Activated CD8-positive, alpha-beta memory T cell treated with anti-CD3 and anti-CD28 coated beads, Interleukin-2, amount 50 U/mL, for 1 hour (primary cell): ENCODE measurements around the gene RC3H2.
"Not testable (repeated sequence)": the region's sequence is repeated elsewhere in the genome, so short reads cannot be mapped to it uniquely, and the experiment has no call there.

Source experiments
- DNase-seq: peaks from one replicate; pipeline ENCODE4 v3.0.0-alpha.2; 2020; ENCODE audit errors: extremely low read depth

Gene RC3H2

DNA sequence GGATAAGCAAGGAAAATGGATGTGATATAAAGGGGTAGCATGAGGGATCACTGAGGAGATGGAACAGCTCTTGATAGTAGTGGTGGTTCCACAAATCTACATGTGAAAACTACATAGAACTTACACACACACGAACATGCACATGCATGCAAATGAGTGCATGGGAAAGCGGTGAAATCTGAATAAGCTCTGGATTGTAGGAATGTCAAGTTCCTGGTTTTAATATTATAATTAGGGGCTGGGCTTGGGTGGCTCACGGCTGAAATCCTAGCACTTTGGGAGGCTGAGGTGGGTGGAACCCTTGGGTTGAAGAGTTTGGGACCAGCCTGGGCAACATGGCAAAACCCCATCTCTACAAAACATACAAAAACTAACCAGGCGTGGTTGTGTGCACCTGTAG, 63.7 kb downstream of the RC3H2 start:
- DNase-seq = no peak

DNA sequence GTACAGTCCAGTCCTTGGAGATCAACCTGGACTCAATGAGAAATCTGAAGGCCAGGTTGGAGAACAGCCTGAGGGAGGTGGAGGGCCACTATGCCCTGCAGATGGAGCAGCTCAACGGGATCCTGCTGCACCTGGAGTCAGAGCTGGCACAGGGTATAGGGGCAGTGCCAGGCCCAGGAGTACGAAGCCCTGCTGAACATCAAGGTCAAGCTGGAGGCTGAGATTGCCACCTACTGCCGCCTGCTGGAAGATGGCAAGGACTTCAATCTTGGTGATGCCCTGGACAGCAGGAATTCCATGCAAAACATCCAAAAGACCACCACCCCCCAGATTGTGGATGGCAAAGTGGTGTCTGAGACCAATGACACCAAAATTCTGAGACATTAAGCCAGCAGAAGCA, 66.7 kb downstream of the RC3H2 start:
- not testable (repeated sequence) for DNase-seq

DNA sequence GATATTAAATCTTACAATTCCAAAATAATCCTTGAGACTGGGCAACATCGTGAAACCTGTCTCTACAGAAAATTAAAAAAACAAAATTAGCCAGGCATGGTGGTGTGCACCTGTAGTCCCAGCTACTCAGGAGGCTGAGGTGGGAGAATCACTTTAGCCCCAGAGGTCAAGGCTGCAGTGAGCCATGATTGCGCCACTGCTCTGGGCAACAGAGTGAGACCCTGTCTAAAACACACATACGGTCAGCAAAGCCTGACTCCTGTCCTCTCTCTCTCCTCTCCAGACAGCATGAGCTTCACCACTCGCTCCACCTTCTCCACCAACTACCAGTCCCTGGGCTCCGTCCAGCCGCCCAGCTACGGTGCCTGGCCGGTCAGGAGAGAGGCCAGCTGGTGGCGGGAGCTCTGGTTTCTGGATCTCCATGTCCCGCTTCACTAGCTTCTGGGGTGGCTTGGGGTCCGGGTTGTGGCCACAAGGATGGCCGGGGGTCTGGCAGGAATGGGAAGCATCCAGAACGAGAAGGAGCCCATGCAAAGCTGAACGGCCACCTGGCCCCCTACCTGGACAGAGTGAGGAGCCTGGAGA, 67.8 kb downstream of the RC3H2 start:
- DNase-seq = no peak

DNA sequence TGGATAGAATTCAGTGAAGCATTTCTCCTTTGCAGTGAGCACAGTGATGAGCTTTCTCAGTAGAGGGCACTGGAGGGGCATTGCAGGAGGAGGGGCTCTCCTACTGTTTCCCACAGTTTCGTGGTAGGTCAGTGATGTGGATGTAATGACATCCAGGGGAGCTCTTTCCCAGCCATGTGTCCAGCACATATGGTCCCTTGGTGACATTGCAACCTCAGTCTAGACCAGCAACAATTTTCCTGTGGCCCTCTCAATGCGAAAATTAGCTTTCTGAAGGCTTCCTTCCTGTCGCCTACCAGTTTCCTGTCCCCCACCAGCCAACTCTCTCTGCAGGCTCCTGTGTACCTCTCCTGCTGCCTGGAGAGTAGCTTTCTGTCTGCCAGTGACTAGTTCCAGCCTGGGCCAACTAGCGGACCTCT, 69.8 kb downstream of the RC3H2 start:
- no peak for DNase-seq

DNA sequence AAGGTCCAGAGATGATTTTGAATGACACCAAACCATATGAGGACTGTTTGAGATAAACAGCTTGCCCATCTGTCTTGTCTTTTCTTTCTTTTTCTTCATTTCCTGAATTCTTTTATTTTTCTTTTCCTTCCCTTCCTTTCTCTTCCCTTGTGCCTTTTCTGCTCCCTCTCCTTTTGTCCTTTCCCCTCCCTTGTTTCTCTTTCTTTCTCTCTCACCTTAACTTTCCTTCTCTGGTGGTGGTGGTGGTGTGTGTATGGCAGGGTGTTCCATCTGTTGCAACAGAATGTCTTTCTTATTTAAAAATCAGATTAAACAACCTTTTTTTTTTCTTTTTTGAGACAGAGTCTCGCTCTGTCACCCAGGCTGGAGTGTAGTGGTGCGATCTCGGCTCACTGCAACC, 73.0 kb downstream of the RC3H2 start:
- DNase-seq = no peak

DNA sequence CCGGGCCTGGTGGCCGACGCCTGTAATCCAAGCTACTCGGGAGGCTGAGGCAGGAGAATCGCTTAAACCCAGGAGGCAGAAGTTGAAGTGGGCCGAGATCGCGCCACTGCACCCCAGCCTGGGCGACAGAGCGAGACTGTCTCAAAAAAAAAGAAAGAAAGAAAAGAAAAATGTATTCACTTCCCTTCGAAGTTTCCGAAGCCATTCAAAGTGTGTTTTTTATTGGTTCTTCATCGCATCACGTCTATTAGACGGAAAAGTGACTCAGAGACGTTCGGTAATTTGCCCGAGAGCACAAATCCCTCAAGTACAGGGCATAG, 76.2 kb downstream of the RC3H2 start:
- DNase-seq = not testable (repeated sequence)

DNA sequence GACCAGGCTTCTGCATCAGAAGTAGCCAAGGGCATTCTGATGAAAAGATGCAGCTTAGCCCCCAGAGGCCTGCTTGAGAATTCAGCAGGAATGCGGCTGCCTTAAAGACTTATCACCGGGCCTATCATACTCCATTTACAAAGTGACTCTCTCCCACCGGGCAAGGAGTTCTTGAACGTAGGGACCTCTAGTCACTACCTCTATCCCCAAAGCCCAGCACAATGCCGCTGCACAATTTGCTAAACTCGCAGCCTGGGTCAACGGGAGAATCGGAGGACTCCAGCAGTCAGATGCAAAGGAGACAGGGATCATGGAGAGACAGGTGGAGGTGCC, 77.4 kb downstream of the RC3H2 start:
- DNase-seq = no peak

DNA sequence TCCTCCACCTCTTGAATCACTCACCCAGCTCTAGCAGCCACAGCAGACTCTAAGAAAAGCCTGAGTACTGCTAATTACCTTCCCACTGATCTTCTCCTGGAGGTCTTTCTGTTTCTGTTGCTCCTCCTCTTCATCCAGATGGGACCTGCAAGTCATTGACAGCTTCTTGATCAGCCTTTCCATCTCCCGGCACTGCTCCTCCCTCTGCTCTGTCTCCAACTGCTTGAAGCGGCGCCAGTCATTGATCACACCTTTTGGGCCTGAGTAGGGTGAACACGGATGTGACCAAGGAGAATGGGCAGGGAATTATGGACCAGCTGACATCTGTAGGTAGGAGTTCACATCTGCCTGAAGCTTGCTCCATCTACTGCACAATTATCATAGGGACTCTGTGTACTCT, 82.2 kb downstream of the RC3H2 start:
- no peak for DNase-seq

DNA sequence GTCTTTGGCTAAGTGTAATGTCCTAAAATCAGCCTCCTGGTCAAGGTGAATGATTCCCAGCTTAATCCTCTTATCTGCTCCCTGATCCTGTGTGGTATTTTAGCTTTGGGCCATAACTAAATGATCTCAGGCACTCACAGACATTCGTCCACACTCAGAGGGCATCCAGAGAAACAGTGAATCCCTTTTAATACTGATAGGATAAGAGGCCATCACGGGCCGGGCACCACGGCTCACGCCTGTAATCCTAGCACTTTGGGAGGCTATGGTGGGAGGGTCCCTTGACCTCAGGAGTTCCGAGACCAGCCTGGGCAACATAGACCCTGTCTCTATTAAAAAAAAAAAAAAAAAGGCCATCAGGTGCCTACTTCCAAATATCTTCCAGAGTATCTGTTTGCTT, 83.1 kb downstream of the RC3H2 start:
- no peak for DNase-seq

DNA sequence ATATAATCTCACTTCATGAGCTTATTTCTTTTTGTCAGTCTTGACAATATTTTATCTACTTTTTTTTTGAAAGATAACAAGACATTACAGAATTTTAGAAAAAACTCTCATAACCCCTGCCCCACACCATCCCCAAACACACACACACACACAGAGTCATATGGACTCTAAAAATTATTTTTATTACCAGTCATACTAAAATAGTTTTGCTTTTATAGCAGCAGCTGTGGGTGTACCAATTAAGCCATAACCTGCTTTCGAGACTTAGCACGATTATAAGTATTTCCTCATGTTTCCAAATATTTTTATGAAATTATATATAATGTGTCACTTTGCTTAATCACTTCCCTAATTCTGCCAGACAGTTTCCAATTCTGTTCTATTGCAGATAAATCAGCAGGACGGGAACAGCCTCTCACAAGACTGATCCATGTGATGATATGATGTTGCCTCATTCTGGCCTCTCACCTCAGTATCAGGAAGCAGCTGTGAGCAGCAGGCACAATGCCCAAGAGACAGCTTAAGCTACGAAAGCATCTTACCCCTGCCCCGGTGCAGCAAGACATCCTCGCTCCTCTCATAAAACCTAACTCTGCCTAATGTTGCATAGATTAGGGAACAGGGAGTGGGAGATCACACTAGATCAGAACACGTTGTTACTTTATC, 83.7 kb downstream of the RC3H2 start:
- DNase-seq = no peak

DNA sequence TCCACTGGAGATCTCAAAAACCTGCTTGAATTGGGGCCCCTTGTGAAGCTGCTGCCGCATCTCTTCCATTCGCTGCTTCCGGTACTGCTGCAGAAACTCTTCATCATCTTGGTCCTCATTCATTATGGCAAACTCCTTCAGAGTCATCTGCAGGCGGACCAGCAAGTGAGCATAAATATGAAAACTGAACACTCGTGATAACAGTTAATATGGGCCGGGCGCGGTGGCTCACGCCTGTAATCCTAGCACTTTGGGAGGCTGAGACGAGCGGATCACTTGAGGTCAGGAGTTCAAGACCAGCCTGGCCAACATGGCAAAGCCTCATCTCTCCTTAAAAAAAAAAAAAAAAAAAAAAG, 84.7 kb downstream of the RC3H2 start:
- no peak for DNase-seq

DNA sequence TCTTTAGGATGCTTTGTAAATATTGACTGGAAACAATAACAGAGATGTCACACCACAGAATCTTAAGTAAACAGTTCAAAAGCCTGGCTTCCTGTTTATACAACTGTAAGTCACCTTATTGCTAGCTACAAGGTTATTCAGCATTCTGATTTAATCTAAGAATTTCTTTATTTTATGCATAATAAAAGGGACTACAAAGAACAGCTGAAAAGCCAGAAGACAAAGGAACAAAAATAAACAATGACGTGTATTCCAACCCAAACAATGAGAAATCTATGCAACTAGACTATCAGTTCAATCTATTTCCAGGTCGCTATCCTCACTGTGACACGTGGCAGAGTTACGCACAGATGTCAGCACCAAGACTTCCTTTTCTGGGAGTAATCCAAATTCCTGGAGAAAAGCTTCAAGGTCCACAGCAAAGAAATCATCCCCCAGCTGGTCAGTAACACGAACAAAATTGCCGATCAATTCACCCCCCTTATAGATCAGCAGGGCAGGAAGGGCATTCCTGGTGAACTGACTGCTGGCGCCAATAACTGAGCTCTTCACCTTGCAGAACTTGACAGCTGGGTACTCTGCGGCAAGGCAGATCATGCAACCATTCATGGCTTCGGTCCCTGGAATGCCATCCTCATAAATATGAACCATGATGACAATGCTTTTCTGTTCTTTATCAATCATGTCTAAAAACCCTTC, 85.2 kb downstream of the RC3H2 start:
- DNase-seq = no peak

DNA sequence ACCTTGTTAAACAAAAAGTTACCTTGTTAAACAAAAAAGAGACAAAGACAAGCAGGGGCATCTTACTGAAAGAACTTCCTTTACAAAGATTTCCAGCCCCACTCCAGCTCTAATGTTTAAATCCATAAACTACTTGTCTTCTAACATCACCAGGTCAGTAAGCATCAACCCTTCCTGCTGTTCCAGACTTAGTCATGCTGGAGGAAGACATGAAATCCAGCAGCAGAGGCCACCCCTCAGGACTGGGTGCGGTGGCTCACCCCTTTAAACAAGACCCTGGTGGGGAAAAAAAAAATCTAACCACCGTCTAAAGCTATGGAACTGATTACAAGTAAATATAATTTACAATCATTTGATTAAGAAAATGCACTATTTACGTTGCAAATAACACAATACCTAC, 85.8 kb downstream of the RC3H2 start:
- no peak for DNase-seq

DNA sequence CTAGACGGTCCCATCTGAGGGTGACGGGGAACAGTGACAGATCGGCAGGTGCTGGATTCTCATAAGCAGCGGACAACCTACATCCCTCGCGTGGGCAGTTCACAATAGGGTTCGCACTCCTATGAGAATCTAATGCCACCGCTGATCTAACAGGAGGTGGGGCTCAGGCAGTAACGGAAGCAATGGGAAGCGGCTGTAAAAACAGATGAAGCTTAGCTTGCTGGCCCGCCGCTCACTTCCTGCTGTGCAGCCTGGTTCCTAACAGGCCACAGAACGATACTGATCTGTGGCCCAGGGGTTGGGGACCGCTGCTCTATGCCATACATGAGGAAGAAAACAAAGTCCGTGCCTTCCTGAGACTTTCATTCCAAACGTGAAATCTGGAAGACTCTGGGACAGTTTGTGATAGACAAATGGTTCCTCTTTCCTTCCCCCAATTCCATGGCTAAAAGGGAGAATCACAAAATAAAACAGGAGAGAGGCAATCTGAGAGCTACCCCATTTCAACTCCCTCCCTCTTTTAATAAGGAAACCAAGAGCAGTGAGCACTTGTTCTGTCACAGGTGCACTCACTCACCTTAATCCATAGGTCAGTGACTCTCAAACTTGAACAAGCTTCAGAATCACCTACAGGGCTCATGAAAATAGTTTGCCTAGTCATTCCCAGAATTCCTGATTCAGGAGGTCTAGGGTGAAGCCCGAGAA, 88.8 kb downstream of the RC3H2 start:
- DNase-seq = no peak

DNA sequence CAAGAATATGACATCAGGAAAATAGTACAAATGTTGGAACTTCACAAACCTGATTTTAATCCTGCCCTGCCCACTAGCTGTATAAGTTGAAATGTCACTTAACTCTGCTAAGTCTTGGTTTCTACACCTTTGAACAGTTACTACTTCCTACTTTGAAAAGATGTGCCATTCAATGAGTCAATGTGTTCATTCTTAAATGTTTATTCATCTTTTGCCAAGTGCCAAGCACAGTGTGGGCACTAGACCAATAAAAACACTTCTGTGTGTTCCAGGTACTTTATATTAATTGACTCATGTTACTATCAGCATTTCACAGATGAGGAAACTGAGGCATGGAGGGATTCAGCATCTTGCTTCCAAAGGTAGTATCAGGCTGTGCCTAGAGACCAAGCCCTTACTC, 89.6 kb downstream of the RC3H2 start:
- no peak for DNase-seq

DNA sequence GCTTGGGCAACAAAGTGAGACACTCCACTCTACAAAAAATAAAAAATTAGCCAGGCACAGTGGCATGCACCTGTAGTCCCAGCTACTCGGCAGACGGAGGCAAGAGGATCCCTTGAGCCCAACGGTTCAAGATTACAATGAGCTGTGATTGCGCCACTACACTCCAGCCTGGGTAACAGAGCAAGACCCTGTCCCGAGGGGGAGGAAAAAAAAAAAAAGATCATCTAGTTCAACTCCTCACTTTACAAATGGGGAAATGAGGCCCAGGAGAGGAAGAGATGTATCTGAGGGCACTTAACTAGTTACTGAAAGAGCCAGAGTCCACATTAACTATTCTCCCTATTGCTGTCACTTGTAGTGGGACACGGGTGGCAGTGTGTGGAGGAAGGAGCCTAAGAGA, 90.6 kb downstream of the RC3H2 start:
- DNase-seq = no peak

DNA sequence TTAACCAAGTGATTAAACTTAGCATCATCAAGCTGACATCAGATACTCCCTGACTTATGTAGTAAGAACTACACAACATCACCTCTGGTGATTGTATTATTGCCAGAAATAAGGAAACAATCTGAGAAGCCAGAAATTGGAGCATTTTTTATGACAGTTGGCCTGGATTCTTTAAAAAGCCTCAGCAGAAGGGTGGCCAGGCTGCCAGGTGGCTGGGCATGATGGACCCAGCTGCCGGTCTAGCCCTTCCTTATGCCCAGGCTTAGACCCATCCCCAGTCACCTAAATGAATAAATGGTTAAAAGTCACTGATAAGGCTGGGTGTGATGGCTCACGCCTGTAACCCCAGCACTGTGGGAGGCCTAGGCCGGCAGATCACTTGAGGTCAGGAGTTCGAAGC, 92.4 kb downstream of the RC3H2 start:
- DNase-seq = no peak

DNA sequence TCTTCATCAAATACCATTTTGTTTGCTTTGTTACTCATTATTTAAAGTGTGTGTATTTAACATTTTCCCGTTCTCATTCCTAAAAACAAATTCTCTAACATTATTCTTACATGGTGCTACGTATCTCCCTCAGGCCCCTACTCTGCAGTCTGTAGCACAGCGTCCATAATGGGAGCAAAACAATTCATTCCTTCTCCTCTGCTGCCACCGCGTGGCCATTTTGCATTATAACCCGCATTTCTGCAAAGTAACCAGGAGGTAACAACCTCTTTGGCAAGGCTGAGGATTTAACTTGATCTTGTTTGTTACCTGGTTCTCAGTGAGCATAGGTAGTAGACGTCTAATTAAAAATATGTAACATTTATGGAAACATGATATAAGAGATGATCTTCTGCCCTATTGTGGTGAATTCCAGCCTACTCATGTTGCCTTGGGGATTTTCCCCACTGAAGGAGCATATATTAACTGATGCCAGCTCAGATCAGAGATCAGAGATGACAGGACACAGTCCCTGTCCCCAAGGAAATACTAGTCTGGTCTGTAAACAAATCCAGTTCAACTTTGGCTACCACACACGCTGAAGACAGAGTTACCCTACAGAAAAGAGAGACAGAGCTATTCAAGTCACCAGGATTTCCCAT, 94.7 kb downstream of the RC3H2 start:
- no peak for DNase-seq

DNA sequence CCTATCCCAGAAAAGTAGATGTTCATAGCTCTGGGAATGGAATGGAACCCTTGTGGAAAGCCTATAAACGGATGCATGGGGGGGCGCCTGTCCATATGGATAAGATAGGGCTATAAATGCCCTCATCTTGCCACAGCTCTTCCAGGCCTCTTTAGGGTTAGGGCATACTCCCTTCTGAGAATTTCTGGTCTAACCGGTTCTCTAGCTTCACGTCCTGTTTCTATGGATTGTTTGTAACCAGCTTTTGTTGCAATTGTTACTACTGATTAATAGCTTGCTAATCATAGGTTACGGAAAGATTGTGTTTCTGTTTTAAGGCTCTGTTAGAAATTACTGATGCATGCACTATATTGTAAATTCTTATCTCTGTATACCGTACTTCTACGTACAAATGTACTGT, 95.9 kb downstream of the RC3H2 start:
- not testable (repeated sequence) for DNase-seq

DNA sequence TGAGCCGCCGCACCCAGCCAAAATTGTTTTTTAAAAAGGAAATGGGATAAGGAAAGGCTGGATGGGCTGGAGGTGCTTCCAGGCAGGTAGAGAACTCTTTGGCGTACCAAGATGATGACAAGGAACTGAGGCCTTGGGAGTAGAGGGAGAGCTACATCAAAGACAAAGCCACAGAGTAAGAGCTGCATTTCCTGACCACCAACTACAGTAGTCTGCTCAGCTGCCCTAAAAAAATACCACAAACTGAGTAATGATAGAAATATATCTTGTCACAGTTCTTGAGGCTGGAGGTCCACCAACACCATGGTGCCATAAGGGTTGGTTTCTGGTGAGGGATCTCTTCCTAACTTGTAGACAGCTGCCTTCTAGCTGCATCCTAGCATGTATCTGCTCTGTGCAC, 97.0 kb downstream of the RC3H2 start:
- DNase-seq = no peak

DNA sequence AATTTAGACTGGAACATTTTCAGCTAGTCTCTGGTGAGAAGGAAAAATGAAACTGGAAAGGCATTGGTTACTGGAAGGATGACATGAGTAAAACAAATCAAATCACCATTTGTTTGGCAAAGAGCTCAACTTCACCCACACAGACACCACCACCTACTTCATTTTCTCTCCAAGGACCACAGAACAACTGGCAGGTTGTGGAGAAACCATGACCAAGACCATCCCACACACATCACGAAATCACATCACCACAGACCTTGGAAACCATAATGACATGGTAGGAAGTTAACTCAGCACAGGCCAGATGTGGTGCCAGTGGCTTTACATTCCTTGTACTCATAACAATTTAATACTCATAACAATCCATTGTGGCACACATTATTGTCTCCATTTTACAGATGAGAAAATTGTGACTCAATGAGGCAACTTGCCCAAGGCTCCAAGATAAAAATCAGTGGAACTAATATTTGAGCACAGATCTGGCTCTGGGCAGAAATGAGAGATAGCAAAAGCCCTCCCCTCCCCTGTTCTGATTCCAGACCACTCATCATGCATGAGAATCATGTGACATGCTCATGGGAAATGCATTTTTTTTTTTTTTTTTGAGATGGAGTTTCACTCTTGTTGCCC, 97.8 kb downstream of the RC3H2 start:
- no peak for DNase-seq

DNA sequence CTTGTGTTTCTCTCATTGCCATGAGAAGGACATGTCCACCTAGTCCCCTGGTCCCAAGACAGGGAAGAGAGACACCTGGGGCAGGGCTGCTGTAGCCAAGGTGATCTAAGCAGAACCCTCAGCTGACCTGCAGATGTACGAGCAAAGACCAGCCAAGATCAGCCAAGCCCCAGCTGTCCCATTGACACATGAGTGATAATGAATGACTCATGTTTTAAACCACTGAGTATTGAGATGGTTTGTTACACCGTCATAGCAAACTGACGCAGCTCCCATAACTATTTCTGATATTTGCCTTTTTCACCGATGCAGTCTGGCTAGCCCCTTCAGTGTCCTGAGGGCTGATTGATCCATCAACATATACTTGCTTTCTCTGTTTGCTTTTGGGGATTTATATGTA, 98.5 kb downstream of the RC3H2 start:
- no peak for DNase-seq
